IMR-90 (cell line): ENCODE measurements around the gene ELOVL2. TPM values are rescaled to one million over a fixed set of nuclear protein-coding genes. Genes with fewer than 3 reads are reported as not detected.
A peak's percentile ranks its signal among the peaks of the same experiment; 100 is the strongest.

Source experiments
- ATAC-seq: fragments of 200-7000 bp; cut with Tn5 transposase; 2 replicates; pipeline ENCODE4 v1.9.1; 2020; ENCODE audit warnings: low read depth, mild to moderate bottlenecking, moderate library complexity
- BruUV-seq: library from RNA; stranded (reverse); fragments of 400-500 nt; replicated peaks from 2 replicates; lab custom pipeline; 2021; lab: Mats Ljungman, UMichigan
- CTCF ChIA-PET: fragments of 300-600 bp; formaldehyde crosslinking; extraction: SDS; loops from one replicate; lab custom pipeline; 2021; ENCODE audit warnings: antibody characterized with exemption; lab: Yijun Ruan, JAX
- POLR2A ChIA-PET: fragments of 300-600 bp; sonication (Branson Sonifier 250); formaldehyde crosslinking; loops from one replicate; lab custom pipeline; 2022; ENCODE audit warnings: antibody characterized with exemption; ENCODE audit not compliant: unreplicated experiment; lab: Charles Lee
- DNase-seq: peaks from one replicate; pipeline ENCODE4 v3.0.0; 2013
- H2AFZ ChIP-seq: replicated peaks from 2 replicates; pipeline ENCODE3; 2013; ENCODE audit warnings: low read length, mild to moderate bottlenecking; ENCODE audit not compliant: poor library complexity
- H2AK5ac ChIP-seq: 2 replicates; pipeline ENCODE4 v1.6.1; 2013; ENCODE audit warnings: low read depth, low read length, inconsistent platforms
- H2AK9ac ChIP-seq: replicated peaks from 2 replicates; pipeline ENCODE3; 2013; ENCODE audit warnings: mild to moderate bottlenecking, low read depth, low read length, moderate library complexity; ENCODE audit not compliant: poor library complexity
- H2BK120ac ChIP-seq: 2 replicates; pipeline ENCODE4 v1.6.1; 2013; ENCODE audit warnings: low read depth, low read length, inconsistent platforms
- H2BK15ac ChIP-seq: 3 replicates; pipeline ENCODE4 v1.6.1; 2013; ENCODE audit warnings: low read depth, low read length, inconsistent platforms
- H2BK20ac ChIP-seq: 2 replicates; pipeline ENCODE4 v1.6.1; 2013; ENCODE audit warnings: low read depth, mild to moderate bottlenecking, inconsistent platforms, low read length, moderate library complexity
- H2BK5ac ChIP-seq: 2 replicates; pipeline ENCODE4 v1.6.1; 2013; ENCODE audit warnings: mild to moderate bottlenecking, low read depth, low read length, inconsistent platforms; ENCODE audit not compliant: poor library complexity, severe bottlenecking
- H3K14ac ChIP-seq: replicated peaks from 2 replicates; pipeline ENCODE4 v1.6.1; 2013; ENCODE audit warnings: low read depth, low read length, inconsistent platforms
- H3K18ac ChIP-seq: 2 replicates; pipeline ENCODE4 v1.6.1; 2013; ENCODE audit warnings: low read depth, low read length, control low read depth
- H3K23ac ChIP-seq: 2 replicates; pipeline ENCODE4 v1.6.1; 2013; ENCODE audit warnings: low read depth, low read length, inconsistent platforms
- H3K27ac ChIP-seq: 2 replicates; pipeline ENCODE4 v1.5.1; 2013; ENCODE audit warnings: mild to moderate bottlenecking, control low read depth, low read length; ENCODE audit not compliant: insufficient read depth
- H3K27me3 ChIP-seq: 2 replicates; pipeline ENCODE4 v1.6.1; 2013; ENCODE audit warnings: low read length; ENCODE audit not compliant: control insufficient read depth, insufficient read depth
- H3K36me3 ChIP-seq: 2 replicates; pipeline ENCODE4 v1.6.1; 2013; ENCODE audit warnings: low read length, mixed read lengths; ENCODE audit not compliant: control insufficient read depth, insufficient read depth
- H3K4ac ChIP-seq: 2 replicates; pipeline ENCODE4 v1.6.1; 2013; ENCODE audit warnings: low read depth, low read length, inconsistent platforms
- H3K4me1 ChIP-seq: 2 replicates; pipeline ENCODE4 v1.6.1; 2013; ENCODE audit warnings: low read length, mixed read lengths; ENCODE audit not compliant: control insufficient read depth, insufficient read depth
- H3K4me2 ChIP-seq: 2 replicates; pipeline ENCODE4 v1.6.1; 2013; ENCODE audit warnings: low read depth, mild to moderate bottlenecking, control low read depth, low read length, moderate library complexity
- H3K4me3 ChIP-seq: 2 replicates; pipeline ENCODE4 v1.5.1; 2013; ENCODE audit warnings: low read depth, mild to moderate bottlenecking, control low read depth, low read length, moderate library complexity; ENCODE audit not compliant: insufficient read depth
- H3K56ac ChIP-seq: 2 replicates; pipeline ENCODE4 v1.6.1; 2013; ENCODE audit warnings: low read length, inconsistent platforms; ENCODE audit not compliant: insufficient read depth; ENCODE audit errors: extremely low read depth
- H3K79me1 ChIP-seq, 2 experiments: 2 replicates each; pipeline ENCODE4 v1.6.1; 2013; ENCODE audit warnings: low read length in 2 of 2, inconsistent platforms in 1 of 2, low read depth in 1 of 2
- H3K9ac ChIP-seq: 2 replicates; pipeline ENCODE4 v1.6.1; 2013; ENCODE audit warnings: low read depth, low read length, control low read depth
- H3K9me1 ChIP-seq: 2 replicates; pipeline ENCODE4 v1.6.1; 2013; ENCODE audit warnings: low read length, inconsistent platforms; ENCODE audit not compliant: insufficient read depth
- H3K9me3 ChIP-seq: 2 replicates; pipeline ENCODE4 v1.6.1; 2013; ENCODE audit warnings: low read length; ENCODE audit not compliant: control insufficient read depth, insufficient read depth
- H4K20me1 ChIP-seq: 2 replicates; pipeline ENCODE4 v1.6.1; 2013; ENCODE audit warnings: low read length, inconsistent platforms; ENCODE audit not compliant: insufficient read depth
- H4K5ac ChIP-seq: 2 replicates; pipeline ENCODE4 v1.6.1; 2013; ENCODE audit warnings: mild to moderate bottlenecking, low read depth, low read length, control low read depth
- H4K8ac ChIP-seq, 2 experiments: 2 replicates each; pipeline ENCODE4 v1.6.1; 2013; ENCODE audit warnings: low read depth in 2 of 2, low read length in 2 of 2, control low read depth in 1 of 2, inconsistent platforms in 1 of 2
- H4K91ac ChIP-seq: 2 replicates; pipeline ENCODE4 v1.6.1; 2013; ENCODE audit warnings: low read depth, low read length, inconsistent platforms; ENCODE audit not compliant: insufficient read depth
- BHLHE40 ChIP-seq: fragments of 150-350 bp; IDR thresholded peaks from 2 replicates; pipeline ENCODE4 v1.6.1; 2016; ENCODE audit warnings: mild to moderate bottlenecking, low read depth, low read length
- CEBPB ChIP-seq: IDR thresholded peaks from 2 replicates; pipeline ENCODE4 v1.6.1; 2012; ENCODE audit warnings: low read depth, low read length, improper control_type of control experiment
- CHD1 ChIP-seq: IDR thresholded peaks from 2 replicates; pipeline ENCODE4 v1.6.1; 2012; ENCODE audit warnings: low read depth, low read length, improper control_type of control experiment
- FOS ChIP-seq: fragments of 150-350 bp; IDR thresholded peaks from 2 replicates; pipeline ENCODE4 v1.6.1; 2016; ENCODE audit warnings: low read depth, low read length
- MAFK ChIP-seq: IDR thresholded peaks from 2 replicates; pipeline ENCODE4 v1.6.1; 2012; ENCODE audit warnings: low read depth, low read length, improper control_type of control experiment
- MAZ ChIP-seq: IDR thresholded peaks from 2 replicates; pipeline ENCODE4 v1.6.1; 2012; ENCODE audit warnings: low read depth, mild to moderate bottlenecking, low read length, improper control_type of control experiment, moderate library complexity, borderline replicate concordance
- NFE2L2 ChIP-seq: fragments of 150-350 bp; IDR thresholded peaks from 2 replicates; pipeline ENCODE4 v1.6.1; 2016; ENCODE audit warnings: low read depth, mild to moderate bottlenecking, low read length
- RAD21 ChIP-seq: IDR thresholded peaks from 2 replicates; pipeline ENCODE4 v1.6.1; 2012; ENCODE audit warnings: low read length, improper control_type of control experiment
- RFX5 ChIP-seq: IDR thresholded peaks from 2 replicates; pipeline ENCODE4 v1.8.0; 2012; ENCODE audit warnings: low read depth, mild to moderate bottlenecking, low read length, moderate library complexity
- USF2 ChIP-seq: fragments of 150-350 bp; IDR thresholded peaks from 2 replicates; pipeline ENCODE4 v1.6.1; 2017; ENCODE audit warnings: mild to moderate bottlenecking, antibody characterized with exemption, low read length, low read depth
- WGBS, 2 experiments: methylation state at CpG; one replicate each; pipeline versions ENCODE4 v1.1.5 to v1.1.7; 2013; ENCODE audit warnings: missing lambda C conversion rate in 2 of 2; ENCODE audit not compliant: insufficient read length in 1 of 2; ENCODE audit errors: extremely low coverage in 2 of 2; 5-methylcytosine and 5-hydroxymethylcytosine counted together
- dilution Hi-C: fragments of 300-500 bp; cut with HindIII; formaldehyde crosslinking; loops from one replicate; pipeline ENCODE4 v1.14.3; 2018; ENCODE audit warnings: low sequenced_read_pairs; ENCODE audit not compliant: unreplicated experiment
- in situ Hi-C: fragments of 300-500 bp; cut with MboI; formaldehyde crosslinking; loops from 3 replicates; pipeline ENCODE4 v1.14.3; 2019; ENCODE audit warnings: low sequenced_read_pairs, inconsistent platforms, mixed read lengths
- intact Hi-C: fragments of 100-400 bp; cut with micrococcal nuclease; formaldehyde crosslinking; loops from 2 replicates; pipeline ENCODE4 v1.10.0; 2022
- polyA plus RNA-seq, 3 experiments: library from polyadenylated mRNA; depleted of rRNA; stranded (reverse); fragments of >200 nt; gene quantifications; 2 replicates each; pipeline ENCODE4 v1.2.3, GENCODE V29; 2012; ENCODE audit warnings: low replicate concordance in 1 of 3
- total RNA-seq: library from RNA; depleted of rRNA; stranded (reverse); fragments of >200 nt; gene quantifications from 2 replicates; pipeline ENCODE4 v1.2.3, GENCODE V29; 2012

ELOVL2 gene
- total and polyA plus RNA-seq, 2 of the 4 experiments (the other 2 are of a cell fraction) = 6.3 to 7.9 TPM

GRCh38 chr6:11067348-11067747 lies 23.2 kb upstream of the ELOVL2 start:
- Histone ChIP-seq H3K4me2 (no peak overlapping the region), H2BK20ac (no peak overlapping the region; the same call in 1 of the 2 replicates), H3K9ac (no peak overlapping the region), H3K4me1 (no peaks in the 10 kb centered on the region), H4K20me1 (no peaks in the 10 kb centered on the region), H3K9me1 (no peaks in the 10 kb centered on the region), H4K8ac (no peak overlapping the region), H4K91ac (no peak overlapping the region), H3K4ac (0 out of 2 replicates have a peak overlapping the region, but pooled peaks have one; percentile 4), H3K27me3 (peaks cover 9% of the 10 kb centered on the region), H3K4me3 (no peak overlapping the region), H3K9me3 (0 out of 2 replicates have a peak, but pooled peaks cover 3% of the 10 kb centered on the region), H2AK9ac (no peak overlapping the region), H3K18ac (no peak overlapping the region), H3K27ac (no peak overlapping the region), H3K79me1 (no peaks in the 10 kb centered on the region), H2BK15ac (no peak overlapping the region), H2AK5ac (no peak overlapping the region), H3K36me3 (no peaks in the 10 kb centered on the region), H3K56ac (no peak overlapping the region), H2BK120ac (no peak overlapping the region), H2AFZ (no peak overlapping the region), H4K5ac (no peak overlapping the region), H2BK5ac (no peak overlapping the region), H3K14ac (no peak overlapping the region), H3K23ac (no peak overlapping the region)
- in situ Hi-C loops = loop anchor here (5.0 to 25.0 kb wide), 2 partner anchors 115 to 580 kb away; no protein-coding TSS in a partner anchor
- TF ChIP-seq CHD1 = no peak
- TF ChIP-seq NFE2L2 = no peak
- TF ChIP-seq RFX5 = no peak
- TF ChIP-seq FOS = no peak
- no peak for TF ChIP-seq USF2
- no peak for TF ChIP-seq CEBPB
- no peak for TF ChIP-seq MAFK
- no peak for TF ChIP-seq MAZ
- no peak for TF ChIP-seq RAD21
- no peak for TF ChIP-seq BHLHE40
- intact Hi-C loops = loop anchor here (5.0 kb wide), 1 partner anchor 230 kb away; the partner anchor contains the start of gene MAK
- DNase-seq = no peak
- no TSS peak for BruUV-seq
- ChIA-PET POLR2A (no interaction called here), CTCF (interaction anchor here (1.2 to 1.5 kb wide), 2 partner anchors 113 to 116 kb away, joined by 4 to 9 read pairs; no protein-coding TSS in a partner anchor)
- no peak for ATAC-seq
- WGBS, 2 experiments = no CpG with 5 or more reads among the region's 2 CpGs
- dilution Hi-C loops = no loop called here
